Stimulated activated CD8-positive, alpha-beta memory T cell treated with anti-CD3 and anti-CD28 coated beads, Interleukin-12 subunit alpha, Interleukin-12 subunit beta, amount 100 ng/mL, for 24 hours (primary cell): ENCODE measurements around the gene VTCN1.
"Not testable (repeated sequence)": the region's sequence is repeated elsewhere in the genome, so short reads cannot be mapped to it uniquely, and the experiment has no call there.

Experiments
- DNase-seq: peaks from one replicate; pipeline ENCODE4 v3.0.0-alpha.2; 2020; ENCODE audit errors: extremely low read depth

The VTCN1 gene

GRCh38 chr1:117123274-117123673 lies 87.5 kb downstream of the VTCN1 start:
- DNase-seq, result no peak

- no peak for DNase-seq
Measured at GRCh38 chr1:117122330-117123025, 88.2 kb downstream of the VTCN1 start.

- peak; percentile 53 for DNase-seq
Measured at GRCh38 chr1:117121589-117122329, 89.0 kb downstream of the VTCN1 start, which contains the start of gene TRIM45. TRIM45 (minus strand) TSS chr1:117121749; CDS start chr1:117121201, 548 bp downstream.

GRCh38 chr1:117120774-117121588 lies 89.7 kb downstream of the VTCN1 start:
- no peak for DNase-seq

- DNase-seq, result not testable (repeated sequence)
Measured at GRCh38 chr1:117119144-117119543, 91.6 kb downstream of the VTCN1 start.

GRCh38 chr1:117118137-117118536 lies 92.6 kb downstream of the VTCN1 start:
- no peak for DNase-seq

GRCh38 chr1:117117697-117118096 lies 93.0 kb downstream of the VTCN1 start:
- DNase-seq, result no peak

GRCh38 chr1:117116784-117117130 lies 94.0 kb downstream of the VTCN1 start:
- no peak for DNase-seq

- no peak for DNase-seq
Measured at GRCh38 chr1:117116090-117116783, 94.5 kb downstream of the VTCN1 start.

GRCh38 chr1:117114877-117115276 lies 95.8 kb downstream of the VTCN1 start:
- DNase-seq, result no peak

- no peak for DNase-seq
Measured at GRCh38 chr1:117113199-117113598, 97.5 kb downstream of the VTCN1 start.

- no peak for DNase-seq
Measured at GRCh38 chr1:117112047-117112717, 98.5 kb downstream of the VTCN1 start.

- DNase-seq, result no peak
Measured at GRCh38 chr1:117110774-117111173, 100.0 kb downstream of the VTCN1 start.

- no peak for DNase-seq
Measured at GRCh38 chr1:117107364-117107763, 103.4 kb downstream of the VTCN1 start.

GRCh38 chr1:117106478-117106877 lies 104.2 kb downstream of the VTCN1 start:
- DNase-seq, result no peak

- no peak for DNase-seq
Measured at GRCh38 chr1:117105722-117106121, 105.0 kb downstream of the VTCN1 start.

- no peak for DNase-seq
Measured at GRCh38 chr1:117104986-117105385, 105.7 kb downstream of the VTCN1 start.

GRCh38 chr1:117101858-117102257 lies 108.9 kb downstream of the VTCN1 start:
- DNase-seq, result not testable (repeated sequence)

- DNase-seq, result no peak
Measured at GRCh38 chr1:117101334-117101733, 109.4 kb downstream of the VTCN1 start.

- no peak for DNase-seq
Measured at GRCh38 chr1:117098287-117098890, 112.3 kb downstream of the VTCN1 start.

- DNase-seq, result no peak
Measured at GRCh38 chr1:117097443-117097842, 113.3 kb downstream of the VTCN1 start.
